Stimulated activated CD8-positive, alpha-beta memory T cell treated with anti-CD3 and anti-CD28 coated beads, Interleukin-15, amount 100 ng/mL, for 24 hours (primary cell): Measurements from ENCODE around the gene PRDM2.
A peak's percentile ranks its signal among the peaks of the same experiment; 100 is the strongest.

Experiments
- DNase-seq: peaks from one replicate; pipeline ENCODE4 v3.0.0-alpha.2; 2020; ENCODE audit warnings: low read depth

PRDM2 gene

GRCh38 chr1:13732971-13733667, 33.1 kb downstream of the PRDM2 start:
- DNase-seq: no peak

GRCh38 chr1:13733711-13734110, 33.7 kb downstream of the PRDM2 start:
- no peak for DNase-seq

- DNase-seq: no peak
These were observed 35.4 kb downstream of the PRDM2 start for GRCh38 chr1:13735168-13735930.

- DNase-seq: no peak
These were observed 37.4 kb downstream of the PRDM2 start for GRCh38 chr1:13737398-13737797.

GRCh38 chr1:13746342-13746741, 46.4 kb downstream of the PRDM2 start:
- no peak for DNase-seq

- peak; percentile 93 for DNase-seq
These were observed 48.9 kb downstream of the PRDM2 start for GRCh38 chr1:13748610-13749505.

GRCh38 chr1:13749543-13750341, 49.8 kb downstream of the PRDM2 start:
- peak; percentile 29 for DNase-seq

- no peak for DNase-seq
These were observed 51.5 kb downstream of the PRDM2 start for GRCh38 chr1:13751458-13751871.

GRCh38 chr1:13751985-13752384, 52.0 kb downstream of the PRDM2 start:
- DNase-seq: no peak

- DNase-seq: no peak
These were observed 52.9 kb downstream of the PRDM2 start for GRCh38 chr1:13752852-13753251.

GRCh38 chr1:13753636-13754402, 53.8 kb downstream of the PRDM2 start:
- DNase-seq: no peak

GRCh38 chr1:13754510-13755103, 54.6 kb downstream of the PRDM2 start:
- no peak for DNase-seq

- DNase-seq: no peak
These were observed 56.7 kb downstream of the PRDM2 start for GRCh38 chr1:13756557-13757315.

GRCh38 chr1:13757693-13758092, 57.7 kb downstream of the PRDM2 start:
- DNase-seq: no peak

- DNase-seq: no peak
These were observed 59.1 kb downstream of the PRDM2 start for GRCh38 chr1:13759072-13759471.

- DNase-seq: no peak
These were observed 60.4 kb downstream of the PRDM2 start for GRCh38 chr1:13760340-13760739.

- DNase-seq: no peak
These were observed 60.9 kb downstream of the PRDM2 start for GRCh38 chr1:13760921-13761320.

- DNase-seq: no peak
These were observed 61.9 kb downstream of the PRDM2 start for GRCh38 chr1:13761883-13762282.

- no peak for DNase-seq
These were observed 62.7 kb downstream of the PRDM2 start for GRCh38 chr1:13762642-13763041.

- DNase-seq: no peak
These were observed 63.2 kb downstream of the PRDM2 start for GRCh38 chr1:13763222-13763621.
